SK-N-SH treated with all-trans-retinoic acid at 6 μM for 48 hours (cell line): ENCODE data around the gene RINL.

Experiments
- ARNTL ChIP-seq: fragments of 450-650 bp; formaldehyde crosslinking; IDR thresholded peaks from 2 replicates; pipeline ENCODE4 v1.5.0; 2020; ENCODE audit warnings: low read depth, mild to moderate bottlenecking, moderate library complexity, borderline replicate concordance
- CREB5 ChIP-seq: fragments of 250-450 bp; sonication (Bioruptor Pico); IDR thresholded peaks from 2 replicates; pipeline ENCODE4 v1.5.1; 2020; ENCODE audit warnings: low read depth, mild to moderate bottlenecking, moderate library complexity
- CSRNP3 ChIP-seq: fragments of 250-450 bp; sonication (Bioruptor Pico); IDR thresholded peaks from 2 replicates; pipeline ENCODE4 v1.5.1; 2021; ENCODE audit warnings: mild to moderate bottlenecking, moderate library complexity
- ESRRG ChIP-seq: fragments of 250-450 bp; sonication (Bioruptor Pico); IDR thresholded peaks from 2 replicates; pipeline ENCODE4 v1.6.1; 2021; ENCODE audit warnings: mild to moderate bottlenecking
- GLIS3 ChIP-seq: fragments of 250-450 bp; sonication (Bioruptor Pico); IDR thresholded peaks from 2 replicates; pipeline ENCODE4 v1.5.0; 2020; ENCODE audit warnings: mild to moderate bottlenecking, moderate library complexity
- OSR1 ChIP-seq: fragments of 250-450 bp; sonication (Bioruptor Pico); IDR thresholded peaks from 2 replicates; pipeline ENCODE4 v1.8.0; 2022; ENCODE audit warnings: moderate library complexity, mild to moderate bottlenecking, inconsistent platforms
- PATZ1 ChIP-seq: fragments of 250-450 bp; sonication (Bioruptor Pico); IDR thresholded peaks from 2 replicates; pipeline ENCODE4 v1.8.0; 2020; ENCODE audit warnings: mild to moderate bottlenecking, moderate library complexity, borderline replicate concordance
- POU6F1 ChIP-seq: fragments of 250-450 bp; sonication (Bioruptor Pico); IDR thresholded peaks from 2 replicates; pipeline ENCODE4 v1.8.0; 2021; ENCODE audit warnings: low read depth, mild to moderate bottlenecking, moderate library complexity, borderline replicate concordance
- RARB ChIP-seq: fragments of 250-450 bp; sonication (Bioruptor Pico); IDR thresholded peaks from 2 replicates; pipeline ENCODE4 v1.8.0; 2021; ENCODE audit warnings: mild to moderate bottlenecking, moderate library complexity
- SNAI2 ChIP-seq: fragments of 250-450 bp; sonication (Bioruptor Pico); IDR thresholded peaks from 2 replicates; pipeline ENCODE4 v1.5.0; 2020; ENCODE audit warnings: mild to moderate bottlenecking, moderate library complexity
- TOX ChIP-seq: fragments of 250-450 bp; sonication (Bioruptor Pico); IDR thresholded peaks from 2 replicates; pipeline ENCODE4 v1.8.0; 2021; ENCODE audit warnings: mild to moderate bottlenecking, moderate library complexity, borderline replicate concordance
- TSHZ2 ChIP-seq: fragments of 250-450 bp; sonication (Bioruptor Pico); IDR thresholded peaks from 2 replicates; pipeline ENCODE4 v1.5.0; 2020; ENCODE audit warnings: mild to moderate bottlenecking, moderate library complexity
- ZFP30 ChIP-seq: fragments of 450-650 bp; formaldehyde crosslinking; IDR thresholded peaks from 2 replicates; pipeline ENCODE4 v1.5.0; 2022; ENCODE audit warnings: mild to moderate bottlenecking, moderate library complexity
- ZNF70 ChIP-seq: fragments of 450-650 bp; formaldehyde crosslinking; IDR thresholded peaks from 2 replicates; pipeline ENCODE4 v1.5.0; 2020; ENCODE audit warnings: mild to moderate bottlenecking, moderate library complexity

- TF ChIP-seq PATZ1 (CRISPR knock-in tag) = no peak
- TF ChIP-seq GLIS3 (CRISPR knock-in tag) = no peak
- TF ChIP-seq CSRNP3 (CRISPR knock-in tag) = no peak
- TF ChIP-seq SNAI2 (CRISPR knock-in tag) = no peak
- no peak for TF ChIP-seq CREB5
- no peak for TF ChIP-seq ZFP30 (CRISPR knock-in tag)
- TF ChIP-seq OSR1 = no peak
- TF ChIP-seq ZNF70 (CRISPR knock-in tag) = peak; percentile 36; the same call in 1 of the 2 replicates
- TF ChIP-seq TOX (CRISPR knock-in tag) = no peak
- TF ChIP-seq POU6F1 (CRISPR knock-in tag) = no peak
- TF ChIP-seq ESRRG = no peak
- TF ChIP-seq TSHZ2 (CRISPR knock-in tag) = no peak
- TF ChIP-seq RARB (CRISPR knock-in tag) = no peak
- TF ChIP-seq ARNTL (CRISPR knock-in tag) = no peak
These were observed 37.5 kb downstream of the RINL start for GRCh38 chr19:38840583-38840968.
